ENCODE results near the gene GJA1.

- TF ChIP-seq POLR2A (IDR thresholded peaks at IDR 0.05; ENCODE audit: low read length), result no peak
- no peak for TF ChIP-seq GATA1 (IDR thresholded peaks at IDR 0.05; ENCODE audit: low read depth, low read length)
These were observed 7.1 kb downstream of the GJA1 start for GRCh38 chr6:121442576-121442975.

Data from erythroblast (primary cell).